WTC11 (cell line): ENCODE measurements around the gene KCNIP4. TPM values are rescaled to one million over a fixed set of nuclear protein-coding genes. Genes with fewer than 3 reads are reported as not detected.

Experiments used
- ATAC-seq: fragments of 200-7000 bp; cut with Tn5 transposase; 2 replicates; pipeline ENCODE4 v1.10.0; 2021; ENCODE audit warnings: mild to moderate bottlenecking, moderate library complexity
- CTCF ChIA-PET: fragments of 300-600 bp; sonication (Branson Sonifier 250); formaldehyde crosslinking; loops from one replicate; lab custom pipeline; 2021; ENCODE audit warnings: antibody characterized with exemption; lab: Charles Lee
- POLR2A ChIA-PET: fragments of 350-600 bp; sonication (Branson Sonifier 250); formaldehyde crosslinking; loops from one replicate; lab custom pipeline; 2021; ENCODE audit warnings: antibody characterized with exemption; lab: Charles Lee
- DNase-seq: peaks from one replicate; pipeline ENCODE4 v3.0.0; 2021; ENCODE audit warnings: low spot score
- H3K27ac Mint-ChIP-seq: 2 replicates; pipeline ENCODE4 v1.8.0; 2021; ENCODE audit warnings: mixed read lengths
- H3K27me3 Mint-ChIP-seq: 2 replicates; pipeline ENCODE4 v1.8.0; 2021; ENCODE audit warnings: low read depth, mild to moderate bottlenecking, moderate library complexity, mixed read lengths
- H3K36me3 Mint-ChIP-seq: 2 replicates; pipeline ENCODE4 v1.8.0; 2021; ENCODE audit warnings: mixed read lengths
- H3K4me1 Mint-ChIP-seq: 2 replicates; pipeline ENCODE4 v1.8.0; 2022; ENCODE audit warnings: mixed read lengths
- H3K4me3 Mint-ChIP-seq: 2 replicates; pipeline ENCODE4 v1.8.0; 2021; ENCODE audit warnings: mild to moderate bottlenecking, moderate library complexity, mixed read lengths
- H3K9me3 Mint-ChIP-seq: 2 replicates; pipeline ENCODE4 v1.8.0; 2021; ENCODE audit warnings: mixed read lengths
- ATF1 ChIP-seq: sonication (generic); formaldehyde crosslinking; IDR thresholded peaks from 2 replicates; pipeline ENCODE4 v1.8.1; 2023; ENCODE audit warnings: mild to moderate bottlenecking, moderate library complexity, missing genetic modification reagents
- ATF3 ChIP-seq: sonication (generic); formaldehyde crosslinking; conservative IDR thresholded peaks from 2 replicates; pipeline ENCODE4 v1.8.1; 2022; ENCODE audit warnings: mild to moderate bottlenecking, missing genetic modification reagents
- FOXK1 ChIP-seq: sonication (generic); formaldehyde crosslinking; IDR thresholded peaks from 2 replicates; pipeline ENCODE4 v1.8.0; 2022; ENCODE audit warnings: mild to moderate bottlenecking, moderate library complexity, missing genetic modification reagents
- GRHL2 ChIP-seq: fragments of 250-450 bp; sonication (Bioruptor Pico); IDR thresholded peaks from 2 replicates; pipeline ENCODE4 v1.8.0; 2022; ENCODE audit warnings: mild to moderate bottlenecking, moderate library complexity; ENCODE audit not compliant: insufficient replicate concordance, severe bottlenecking
- HMGXB4 ChIP-seq: sonication (generic); formaldehyde crosslinking; IDR thresholded peaks from 2 replicates; pipeline ENCODE4 v1.8.1; 2023; ENCODE audit warnings: mild to moderate bottlenecking, moderate library complexity, missing genetic modification reagents
- IRF1 ChIP-seq: sonication (generic); formaldehyde crosslinking; IDR thresholded peaks from 2 replicates; pipeline ENCODE4 v1.8.0; 2023; ENCODE audit warnings: missing genetic modification reagents
- JAZF1 ChIP-seq: fragments of 250-450 bp; sonication (Bioruptor Pico); IDR thresholded peaks from 2 replicates; pipeline ENCODE4 v1.9.0; 2021; ENCODE audit warnings: moderate library complexity, mild to moderate bottlenecking, inconsistent platforms
- NFE2L1 ChIP-seq: sonication (generic); formaldehyde crosslinking; IDR thresholded peaks from 2 replicates; pipeline ENCODE4 v1.8.1; 2023; ENCODE audit warnings: missing genetic modification reagents
- NR2C2 ChIP-seq: sonication (generic); formaldehyde crosslinking; IDR thresholded peaks from 2 replicates; pipeline ENCODE4 v1.8.0; 2022; ENCODE audit warnings: mild to moderate bottlenecking, missing genetic modification reagents
- SMAD4 ChIP-seq: sonication (generic); formaldehyde crosslinking; IDR thresholded peaks from 2 replicates; pipeline ENCODE4 v1.8.0; 2022; ENCODE audit warnings: mild to moderate bottlenecking, missing genetic modification reagents
- STAT6 ChIP-seq: sonication (generic); formaldehyde crosslinking; conservative IDR thresholded peaks from 2 replicates; pipeline ENCODE4 v1.8.1; 2023; ENCODE audit warnings: mild to moderate bottlenecking, low read depth, missing genetic modification reagents, moderate library complexity
- USF1 ChIP-seq: sonication (generic); formaldehyde crosslinking; IDR thresholded peaks from 2 replicates; pipeline ENCODE4 v1.8.0; 2022; ENCODE audit warnings: mild to moderate bottlenecking, missing genetic modification reagents
- ZBTB43 ChIP-seq: sonication (generic); formaldehyde crosslinking; IDR thresholded peaks from 2 replicates; pipeline ENCODE4 v1.8.1; 2023; ENCODE audit warnings: mild to moderate bottlenecking, missing genetic modification reagents
- ZMAT4 ChIP-seq: fragments of 250-450 bp; sonication (Bioruptor Pico); IDR thresholded peaks from 2 replicates; pipeline ENCODE4 v1.9.0; 2021; ENCODE audit warnings: mild to moderate bottlenecking
- ZNF138 ChIP-seq: sonication (generic); formaldehyde crosslinking; conservative IDR thresholded peaks from 2 replicates; pipeline ENCODE4 v1.8.1; 2022; ENCODE audit warnings: mild to moderate bottlenecking, moderate library complexity, missing genetic modification reagents
- ZNF219 ChIP-seq: sonication (generic); formaldehyde crosslinking; IDR thresholded peaks from 2 replicates; pipeline ENCODE4 v1.8.0; 2023; ENCODE audit warnings: missing genetic modification reagents, mild to moderate bottlenecking, borderline replicate concordance
- ZNF425 ChIP-seq: fragments of 250-450 bp; sonication (Bioruptor Pico); conservative IDR thresholded peaks from 2 replicates; pipeline ENCODE4 v1.9.0; 2021; ENCODE audit warnings: mild to moderate bottlenecking
- ZNF512 ChIP-seq: sonication (generic); formaldehyde crosslinking; IDR thresholded peaks from 2 replicates; pipeline ENCODE4 v1.8.1; 2022; ENCODE audit warnings: missing genetic modification reagents, borderline replicate concordance
- total RNA-seq: library from RNA; stranded (reverse); gene quantifications from 3 replicates; pipeline ENCODE4 v1.2.3, GENCODE V29; 2021

KCNIP4 gene
- total RNA-seq, 1 experiment from 2014 or later = not detected

- TF ChIP-seq STAT6 (CRISPR knock-in tag) = no peak
These were observed 404.2 kb downstream of the KCNIP4 start (continued) for GRCh38 chr4:21544415-21544814.

GRCh38 chr4:21543514-21543913 lies 405.1 kb downstream of the KCNIP4 start:
- 0 out of 2 replicates have a peak overlapping the region, but pooled peaks have one; percentile 27 for H3K4me3 Mint-ChIP-seq
- H3K27ac Mint-ChIP-seq = no peak overlapping the region
- ATAC-seq = peak; percentile 70
- H3K36me3 Mint-ChIP-seq = peaks cover 15% of the 10 kb centered on the region
- TF ChIP-seq HMGXB4 = no peak
- no peak for TF ChIP-seq USF1
- TF ChIP-seq FOXK1 (CRISPR knock-in tag) = no peak
- no peak for TF ChIP-seq ZBTB43 (CRISPR knock-in tag)
- no peak for TF ChIP-seq NR2C2 (CRISPR knock-in tag)
- no peak for TF ChIP-seq NFE2L1 (CRISPR knock-in tag)
- TF ChIP-seq SMAD4 (CRISPR knock-in tag) = no peak
- peak; percentile 50; the same call in 1 of the 2 replicates for TF ChIP-seq ZMAT4
- no peak for TF ChIP-seq ZNF425 (CRISPR knock-in tag)
- TF ChIP-seq, all 79 proteins: peak for 1
- Mint-ChIP-seq H3K9me3 (peaks cover 16% of the 10 kb centered on the region), H3K4me1 (peaks cover 30% of the 10 kb centered on the region), H3K27me3 (peaks cover 71% of the 10 kb centered on the region)
- ChIA-PET CTCF (interaction anchor here (1.0 kb wide), 1 partner anchor 222 kb away, joined by 4 read pairs; no protein-coding TSS in a partner anchor), POLR2A (no interaction called here)
- no peak for DNase-seq

- Mint-ChIP-seq H3K4me1 (peaks cover 6% of the 10 kb centered on the region; the same call in 1 of the 2 replicates), H3K36me3 (no peaks in the 10 kb centered on the region), H3K27ac (no peak overlapping the region; the same call in 1 of the 2 replicates), H3K9me3 (no peaks in the 10 kb centered on the region), H3K27me3 (peaks cover 25% of the 10 kb centered on the region), H3K4me3 (no peak overlapping the region)
- DNase-seq (no peak), ATAC-seq (no peak)
- ChIA-PET POLR2A (no interaction called here), CTCF (no interaction called here)
- no peak for TF ChIP-seq ZNF512 (CRISPR knock-in tag)
- no peak for TF ChIP-seq ZNF138 (CRISPR knock-in tag)
- no peak for TF ChIP-seq ATF1 (CRISPR knock-in tag)
- no peak for TF ChIP-seq GRHL2 (CRISPR knock-in tag)
- no peak for TF ChIP-seq ZNF219 (CRISPR knock-in tag)
- TF ChIP-seq IRF1 (CRISPR knock-in tag) = no peak
- no peak for TF ChIP-seq ATF3
- no peak for TF ChIP-seq JAZF1 (CRISPR knock-in tag)
These were observed 412.7 kb downstream of the KCNIP4 start for GRCh38 chr4:21535898-21536297.
